ENCODE measurements around the gene PROK2. TPM values are rescaled to one million over a fixed set of nuclear protein-coding genes. Genes with fewer than 3 reads are reported as not detected.

The PROK2 gene
- polyA plus RNA-seq, 4 donors: 0.53 TPM; not detected in 3

DNA sequence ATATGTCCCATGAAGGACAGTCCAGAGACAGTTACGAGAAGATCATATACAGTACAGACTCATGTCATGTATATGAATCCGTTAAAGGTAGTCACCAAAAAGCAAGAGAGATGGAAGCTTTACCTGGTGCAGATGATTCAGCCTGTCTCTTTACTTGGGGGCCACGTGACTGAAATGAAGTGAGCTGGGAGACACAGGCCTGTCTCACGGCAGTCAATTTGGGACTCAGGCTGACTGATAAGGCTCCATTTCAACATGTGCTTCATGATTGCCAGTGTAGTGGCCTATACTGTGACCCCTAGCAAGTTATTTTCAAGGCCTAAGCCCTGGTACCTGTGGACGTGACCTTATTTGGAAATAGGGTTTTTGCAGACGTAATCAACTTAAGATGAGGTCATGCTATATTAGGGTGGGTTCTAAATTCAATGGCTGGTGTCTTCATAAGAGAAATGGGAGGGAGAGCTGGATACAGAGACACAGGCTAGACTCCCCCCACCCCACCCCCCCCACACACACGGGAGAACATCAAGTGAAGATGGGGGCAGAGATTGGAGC lies 3.0 kb upstream of the PROK2 start:
- no peak for DNase-seq (ENCODE audit: low read depth in 4 of 4, low spot score in 3 of 4)

DNA sequence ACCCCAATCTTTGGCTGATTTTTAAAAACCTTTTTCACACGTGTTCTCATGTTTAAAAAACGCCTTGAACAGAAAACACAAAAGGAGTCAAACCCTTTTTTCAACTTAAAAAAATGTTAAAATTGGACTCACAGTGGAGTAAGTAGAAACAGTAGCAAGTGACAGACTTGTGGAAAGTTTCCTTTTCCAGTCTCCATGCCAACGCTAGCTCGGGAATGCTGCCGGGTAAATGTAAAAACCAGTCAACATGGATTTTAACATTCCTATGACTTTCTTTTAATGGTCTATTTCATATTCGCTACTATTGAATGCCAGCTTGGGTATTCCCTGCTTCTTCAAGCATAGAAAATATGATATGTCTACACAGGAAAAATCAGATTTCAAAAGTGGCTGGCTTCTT lies 1.6 kb upstream of the PROK2 start:
- DNase-seq (ENCODE audit: low read depth in 4 of 4, low spot score in 3 of 4): no peak

DNA sequence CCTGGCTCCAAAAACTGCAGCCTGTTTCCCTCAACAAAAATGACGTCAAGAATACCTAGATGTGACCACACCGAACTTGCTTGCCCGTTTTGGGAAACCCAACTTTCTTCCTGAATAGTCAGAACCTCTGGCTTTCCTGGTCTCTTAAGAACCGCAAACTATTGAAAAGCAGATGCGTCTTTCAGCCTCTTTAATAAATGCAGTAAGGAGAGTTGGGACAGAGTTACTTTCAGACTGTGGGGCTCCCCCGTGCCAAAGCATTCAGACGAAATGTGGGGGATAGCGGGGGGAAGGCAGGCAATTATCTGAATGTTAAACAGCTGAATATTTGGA lies 1.2 kb upstream of the PROK2 start:
- no peak for DNase-seq (ENCODE audit: low read depth in 4 of 4, low spot score in 3 of 4)

DNA sequence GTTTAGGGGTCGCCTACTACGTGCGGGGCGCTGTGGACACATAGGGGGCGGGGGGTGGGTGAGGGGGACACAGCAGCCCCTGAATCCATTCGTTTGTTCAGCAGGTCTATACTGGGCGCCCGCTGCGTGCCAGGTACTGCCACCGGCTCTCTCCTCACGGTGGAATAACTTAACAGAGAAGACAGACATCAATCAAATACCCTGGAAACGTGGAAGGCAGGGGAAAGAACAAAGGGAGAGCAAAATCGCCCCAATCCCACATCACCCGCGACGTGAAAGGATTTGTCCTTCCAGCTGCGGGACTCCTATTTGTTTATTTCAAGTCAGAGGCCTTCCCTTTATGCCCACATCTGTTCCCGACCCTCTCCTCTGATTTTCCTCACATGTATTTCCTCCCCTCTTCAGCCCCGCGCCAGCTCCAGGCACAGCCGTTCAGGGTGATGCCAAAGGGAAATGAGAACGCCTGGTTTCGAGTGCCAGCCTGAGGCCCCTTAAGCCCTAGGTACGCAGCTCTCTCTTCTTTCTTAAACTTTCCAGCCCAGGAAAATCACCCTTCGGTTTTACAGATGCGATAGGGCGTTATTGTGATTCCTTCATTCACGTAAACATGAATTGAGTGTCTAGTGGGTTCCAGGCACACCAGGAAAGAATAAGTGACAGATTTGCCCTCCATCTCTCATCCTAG lies 726 bp upstream of the PROK2 start:
- DNase-seq (ENCODE audit: low read depth in 4 of 4, low spot score in 3 of 4): no peak

DNA sequence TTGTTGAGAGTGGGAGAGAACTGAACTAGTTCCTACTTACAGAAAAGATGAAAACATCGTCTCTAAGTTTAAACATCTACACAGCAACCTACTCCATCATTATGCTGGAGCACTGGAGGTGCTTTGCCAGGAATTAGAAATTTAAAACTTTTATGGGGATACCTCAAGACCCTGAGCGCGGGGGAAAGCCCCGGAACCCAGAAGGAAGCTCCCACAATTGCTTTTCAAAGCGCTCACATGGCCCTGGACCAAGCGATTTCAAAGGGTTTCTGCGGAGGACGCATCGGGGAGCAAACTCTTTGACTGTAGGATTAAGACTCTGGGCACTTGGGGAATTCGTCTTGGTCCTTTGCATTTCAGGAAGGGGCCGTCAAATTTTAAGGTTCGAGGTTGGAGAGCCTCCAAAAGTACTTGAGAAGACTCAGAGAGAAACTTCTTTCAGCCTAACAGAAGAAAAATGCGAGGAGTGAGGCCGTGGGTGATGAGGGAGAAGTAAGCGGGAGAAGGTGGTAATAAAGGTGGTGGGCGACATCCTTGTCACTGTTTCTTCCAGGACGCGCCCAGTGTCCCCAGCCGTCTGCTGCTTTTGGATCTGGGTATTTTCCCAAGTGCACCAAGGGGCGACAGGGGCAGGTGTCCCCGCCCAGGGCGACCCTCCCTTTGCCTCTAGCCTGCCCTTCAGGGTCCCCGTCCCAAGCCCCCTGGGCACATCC lies 591 bp downstream of the PROK2 start:
- no peak for DNase-seq (ENCODE audit: low read depth in 4 of 4, low spot score in 3 of 4)

DNA sequence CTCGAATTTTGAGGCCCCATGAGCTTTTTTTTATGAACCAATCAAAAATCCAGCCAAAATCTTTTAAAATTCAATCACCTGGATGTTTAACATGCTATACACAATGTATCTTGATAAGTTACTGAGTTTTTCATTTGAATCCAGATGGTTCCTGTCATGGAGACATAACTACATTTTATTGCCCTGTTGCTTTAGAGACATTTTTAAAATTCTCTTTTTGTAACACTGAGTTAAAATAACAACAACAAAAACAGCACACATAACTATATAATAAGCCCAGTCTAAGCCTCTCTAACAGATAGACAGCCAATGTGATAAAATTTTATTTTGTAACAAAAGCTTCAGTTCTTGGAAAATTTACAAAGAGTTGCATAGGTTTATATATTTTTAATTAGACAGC lies 1.8 kb downstream of the PROK2 start:
- DNase-seq (ENCODE audit: low read depth in 4 of 4, low spot score in 3 of 4): no peak

DNA sequence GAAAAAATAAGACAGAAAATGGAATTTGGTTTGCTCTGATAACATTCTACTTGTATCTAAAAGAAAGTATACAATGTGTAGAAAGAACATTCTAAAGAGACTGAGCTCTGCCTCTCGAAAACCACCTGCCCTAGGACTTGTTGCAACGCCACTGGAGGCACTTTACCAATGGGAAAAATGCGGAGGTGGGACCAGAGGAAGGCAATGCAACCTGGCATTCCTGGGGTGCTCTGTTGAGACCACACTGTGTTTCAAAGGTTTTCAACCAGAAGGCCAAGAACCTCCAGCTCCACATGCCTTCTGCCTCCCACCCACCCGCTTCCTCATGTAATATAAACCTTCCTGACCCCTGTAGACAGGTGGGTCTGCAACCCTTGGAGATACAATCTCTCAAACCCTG lies 4.5 kb downstream of the PROK2 start:
- DNase-seq (ENCODE audit: low read depth in 4 of 4, low spot score in 3 of 4): no peak

DNA sequence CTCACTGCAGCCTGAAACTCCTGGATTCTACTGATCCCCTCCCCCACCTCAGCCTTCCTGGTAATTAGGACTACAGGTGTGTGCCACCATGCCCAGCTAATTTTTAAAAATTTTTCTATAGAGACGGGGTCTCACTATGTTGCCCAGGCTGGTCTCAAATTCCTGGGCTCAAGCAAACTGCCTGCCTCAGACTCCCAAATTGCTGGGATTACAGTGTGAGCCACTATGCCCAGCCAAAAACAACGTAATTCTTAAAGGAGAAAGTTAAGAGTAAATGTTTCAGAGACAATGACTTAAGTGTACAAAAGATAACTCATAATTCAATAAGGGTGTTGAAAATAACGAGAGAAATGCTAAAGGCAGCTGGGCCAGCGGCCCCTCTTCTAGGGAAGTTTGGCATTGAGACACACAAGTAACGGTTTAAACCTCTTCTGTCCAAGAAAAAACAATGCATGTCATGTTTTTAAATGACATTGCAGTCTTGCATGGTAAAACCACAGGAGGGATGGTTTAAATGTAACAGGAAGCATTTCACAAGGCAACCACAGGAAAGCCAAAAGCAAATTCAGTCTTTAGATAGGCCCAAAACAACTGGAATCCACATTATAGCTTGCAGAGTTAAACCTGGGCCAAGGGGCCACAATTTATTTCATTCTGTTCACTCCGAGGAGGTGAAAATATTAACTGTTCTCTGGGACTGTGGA lies 5.1 kb downstream of the PROK2 start:
- no peak for DNase-seq (ENCODE audit: low read depth in 4 of 4, low spot score in 3 of 4)

DNA sequence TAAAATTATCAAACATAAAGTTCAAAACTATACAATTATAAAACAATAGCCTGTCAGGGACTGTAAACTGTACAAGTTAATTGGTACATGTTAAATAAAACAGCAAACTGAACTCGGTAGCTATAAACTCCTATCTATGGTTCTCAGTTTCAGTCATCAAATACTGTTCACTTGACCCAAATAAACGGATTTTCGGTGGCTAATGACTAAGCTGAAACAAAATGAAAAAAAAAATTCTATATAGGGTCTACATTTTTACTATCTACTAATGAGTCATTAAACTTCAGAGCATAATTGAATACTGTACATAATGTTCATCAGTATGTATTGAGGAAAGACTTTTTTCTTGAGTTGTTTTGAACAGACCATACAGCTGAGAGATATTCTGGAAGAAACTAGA lies 6.6 kb downstream of the PROK2 start:
- DNase-seq (ENCODE audit: low read depth in 4 of 4, low spot score in 3 of 4): no peak

DNA sequence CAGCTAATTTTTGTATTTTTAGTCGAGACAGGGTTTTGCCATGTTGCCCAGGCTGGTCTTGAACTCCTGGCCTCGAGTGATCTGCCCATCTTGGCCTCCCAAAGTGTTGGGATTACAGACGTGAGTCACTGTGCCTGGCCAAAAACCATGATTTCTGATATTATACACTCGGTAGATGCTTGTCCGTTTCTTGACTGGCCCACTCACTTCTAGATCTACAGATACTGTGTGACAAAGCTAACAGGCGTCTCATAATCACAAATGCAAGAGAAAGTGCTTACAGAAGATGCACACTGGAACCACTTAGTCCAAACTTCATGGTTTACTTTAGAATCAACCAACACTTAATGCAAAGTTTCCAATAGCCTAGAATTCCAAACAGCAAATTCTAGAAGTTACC lies 8.4 kb downstream of the PROK2 start:
- DNase-seq (ENCODE audit: low read depth in 4 of 4, low spot score in 3 of 4): no peak

DNA sequence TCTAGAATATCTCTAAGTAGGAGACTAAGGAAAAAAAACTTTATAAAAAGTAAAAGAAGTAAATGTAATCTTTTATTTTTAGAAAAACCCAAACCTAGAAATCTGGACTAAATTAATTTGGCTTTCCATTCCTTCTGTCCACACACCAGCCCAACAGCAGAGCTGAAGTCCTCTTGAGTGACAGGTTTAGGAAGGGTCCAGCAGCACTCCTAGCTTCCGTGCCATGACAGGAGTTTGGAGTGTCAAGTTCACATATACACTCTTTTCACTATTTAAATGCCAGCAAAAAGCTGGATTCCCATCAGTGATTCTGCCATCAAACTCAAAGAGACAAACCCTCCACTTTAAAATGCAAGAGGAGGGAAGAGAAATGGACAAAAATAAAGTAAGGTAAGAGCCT lies 13.1 kb downstream of the PROK2 start:
- no peak for DNase-seq (ENCODE audit: low read depth in 4 of 4, low spot score in 3 of 4)

DNA sequence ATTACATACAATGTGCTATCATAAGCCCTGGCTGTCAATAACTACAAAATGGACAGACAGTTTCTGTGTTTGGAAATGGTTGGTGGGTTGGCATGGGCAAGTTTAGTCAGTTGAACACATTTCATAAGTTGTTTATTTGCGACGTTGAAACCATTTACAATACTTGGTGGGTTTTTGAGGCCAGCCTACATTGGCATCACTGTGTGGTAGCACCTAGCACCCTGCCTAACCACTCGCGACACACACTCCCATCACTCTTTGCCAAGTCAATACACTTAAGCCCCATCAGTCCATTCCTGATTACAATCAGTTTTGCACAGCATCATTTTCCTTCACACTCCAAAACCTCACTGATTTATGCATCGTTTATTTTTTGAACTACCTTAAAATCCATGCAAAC lies 13.8 kb downstream of the PROK2 start:
- no peak for DNase-seq (ENCODE audit: low read depth in 4 of 4, low spot score in 3 of 4)

DNA sequence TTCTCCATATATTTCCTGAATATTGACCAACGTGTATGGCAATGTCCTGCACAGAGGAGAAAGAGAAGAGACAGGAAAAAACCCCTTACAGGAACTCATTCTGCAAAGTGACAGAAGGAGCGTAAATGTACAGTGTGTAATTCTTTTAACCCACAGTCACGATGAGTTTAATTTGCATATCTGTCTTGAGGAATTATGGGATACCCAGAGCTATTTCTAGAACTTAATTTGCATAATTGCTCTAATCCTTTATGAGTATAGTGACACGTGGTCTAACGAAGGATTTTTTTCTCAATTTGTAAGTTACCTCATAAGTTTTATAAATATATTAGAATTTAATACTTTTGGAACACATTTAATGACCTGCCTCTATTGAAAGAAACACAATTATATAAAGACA lies 21.5 kb downstream of the PROK2 start:
- DNase-seq (ENCODE audit: low read depth in 4 of 4, low spot score in 3 of 4): no peak

DNA sequence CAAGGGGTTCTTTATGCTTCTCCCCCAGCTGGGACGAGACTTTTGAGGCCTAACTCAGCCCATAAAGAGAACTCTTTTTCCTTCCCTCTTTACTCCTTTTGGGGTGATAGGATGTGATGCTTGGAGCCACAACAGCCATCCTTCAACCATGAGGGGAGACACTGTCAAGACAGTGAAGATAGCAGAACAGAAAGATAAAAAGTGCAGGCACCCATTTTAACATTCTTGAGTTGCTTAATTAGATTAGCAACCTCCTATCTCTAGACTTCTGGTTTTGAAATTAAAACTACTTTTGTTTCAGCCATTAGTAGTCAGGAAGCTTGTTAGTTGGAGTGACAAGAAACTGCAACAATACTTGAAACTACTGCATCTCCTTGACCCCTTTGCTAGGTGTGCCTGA lies 24.8 kb downstream of the PROK2 start:
- no peak for DNase-seq (ENCODE audit: low read depth in 4 of 4, low spot score in 3 of 4)

DNA sequence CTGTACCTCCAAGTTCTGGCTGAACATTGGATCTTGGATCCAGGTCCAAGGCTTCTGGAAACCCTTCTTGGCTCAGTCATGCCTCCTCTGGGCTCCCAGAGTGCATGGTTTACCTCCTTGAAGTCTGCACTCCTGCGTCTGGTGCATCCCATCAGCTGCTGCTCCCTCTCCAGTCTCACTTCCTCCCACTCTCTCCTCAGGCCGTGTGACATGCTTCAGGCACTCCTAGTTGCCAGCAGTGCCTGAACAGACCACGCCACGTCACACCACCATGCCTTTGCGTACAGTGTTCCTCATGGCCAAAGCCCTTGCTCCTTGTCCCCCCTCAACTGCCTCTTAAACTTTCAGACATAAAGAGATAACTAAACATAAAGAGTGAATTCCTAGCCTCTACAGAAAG lies 25.5 kb downstream of the PROK2 start:
- no peak for DNase-seq (ENCODE audit: low read depth in 4 of 4, low spot score in 3 of 4)

DNA sequence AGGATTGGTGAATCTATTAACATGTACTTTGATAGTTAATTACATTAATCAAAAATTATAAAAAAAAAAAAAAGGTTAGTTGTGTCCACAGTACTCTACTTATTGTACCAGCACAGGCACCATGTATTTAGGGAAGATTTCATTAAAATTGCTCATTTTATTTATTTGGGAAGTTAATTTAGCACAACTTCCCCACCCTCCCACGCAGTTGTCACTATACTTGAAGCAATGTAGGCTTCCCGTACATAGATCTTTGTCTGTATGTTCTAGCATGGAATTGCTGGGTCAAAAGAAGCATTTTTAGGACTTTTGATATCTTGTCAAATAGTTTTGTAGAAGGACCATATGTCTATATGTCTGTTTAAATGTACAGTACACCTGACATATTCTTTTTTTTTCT lies 26.9 kb downstream of the PROK2 start:
- no peak for DNase-seq (ENCODE audit: low read depth in 4 of 4, low spot score in 3 of 4)

DNA sequence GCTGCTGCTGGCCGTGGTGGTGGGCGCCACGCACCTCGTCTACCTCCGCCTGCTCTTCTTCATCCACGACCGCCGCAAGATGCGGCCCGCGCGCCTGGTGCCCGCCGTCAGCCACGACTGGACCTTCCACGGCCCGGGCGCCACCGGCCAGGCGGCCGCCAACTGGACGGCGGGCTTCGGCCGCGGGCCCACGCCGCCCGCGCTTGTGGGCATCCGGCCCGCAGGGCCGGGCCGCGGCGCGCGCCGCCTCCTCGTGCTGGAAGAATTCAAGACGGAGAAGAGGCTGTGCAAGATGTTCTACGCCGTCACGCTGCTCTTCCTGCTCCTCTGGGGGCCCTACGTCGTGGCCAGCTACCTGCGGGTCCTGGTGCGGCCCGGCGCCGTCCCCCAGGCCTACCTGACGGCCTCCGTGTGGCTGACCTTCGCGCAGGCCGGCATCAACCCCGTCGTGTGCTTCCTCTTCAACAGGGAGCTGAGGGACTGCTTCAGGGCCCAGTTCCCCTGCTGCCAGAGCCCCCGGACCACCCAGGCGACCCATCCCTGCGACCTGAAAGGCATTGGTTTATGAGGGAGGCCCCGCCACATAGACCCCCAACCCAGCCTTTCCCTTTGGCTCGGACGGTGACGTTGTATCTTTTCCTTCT lies 30.2 kb downstream of the PROK2 start:
- DNase-seq (ENCODE audit: low read depth in 4 of 4, low spot score in 3 of 4): no peak

DNA sequence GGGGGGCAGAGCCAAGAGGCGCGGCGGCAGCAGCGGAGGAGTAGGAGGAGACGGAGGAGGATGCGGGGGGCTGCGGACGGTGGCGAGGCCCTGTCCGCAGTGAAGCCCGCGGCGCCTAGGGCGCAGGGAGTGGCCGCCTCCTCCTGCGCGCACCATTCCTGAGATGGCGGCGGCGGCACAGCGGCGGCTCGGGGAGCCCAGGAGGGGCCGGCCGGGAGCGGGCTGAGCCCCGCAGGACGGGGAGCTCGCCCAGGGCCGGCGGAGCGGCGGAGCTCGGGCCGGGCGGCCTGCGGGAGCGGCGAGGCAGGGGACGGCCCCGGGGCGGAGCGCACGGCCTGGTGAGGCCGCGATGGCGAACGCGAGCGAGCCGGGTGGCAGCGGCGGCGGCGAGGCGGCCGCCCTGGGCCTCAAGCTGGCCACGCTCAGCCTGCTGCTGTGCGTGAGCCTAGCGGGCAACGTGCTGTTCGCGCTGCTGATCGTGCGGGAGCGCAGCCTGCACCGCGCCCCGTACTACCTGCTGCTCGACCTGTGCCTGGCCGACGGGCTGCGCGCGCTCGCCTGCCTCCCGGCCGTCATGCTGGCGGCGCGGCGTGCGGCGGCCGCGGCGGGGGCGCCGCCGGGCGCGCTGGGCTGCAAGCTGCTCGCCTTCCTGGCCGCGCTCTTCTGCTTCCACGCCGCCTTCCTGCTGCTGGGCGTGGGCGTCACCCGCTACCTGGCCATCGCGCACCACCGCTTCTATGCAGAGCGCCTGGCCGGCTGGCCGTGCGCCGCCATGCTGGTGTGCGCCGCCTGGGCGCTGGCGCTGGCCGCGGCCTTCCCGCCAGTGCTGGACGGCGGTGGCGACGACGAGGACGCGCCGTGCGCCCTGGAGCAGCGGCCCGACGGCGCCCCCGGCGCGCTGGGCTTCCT lies 31.0 kb downstream of the PROK2 start, which contains the start of gene GPR27:
Gene GPR27 (plus strand): TSS at position 155 of the 909 bp plus-strand sequence. CDS start 195 bp downstream, at position 350.
- peak in 1 of 4 donors; percentile 47 for DNase-seq (ENCODE audit: low read depth in 4 of 4, low spot score in 3 of 4)

DNA sequence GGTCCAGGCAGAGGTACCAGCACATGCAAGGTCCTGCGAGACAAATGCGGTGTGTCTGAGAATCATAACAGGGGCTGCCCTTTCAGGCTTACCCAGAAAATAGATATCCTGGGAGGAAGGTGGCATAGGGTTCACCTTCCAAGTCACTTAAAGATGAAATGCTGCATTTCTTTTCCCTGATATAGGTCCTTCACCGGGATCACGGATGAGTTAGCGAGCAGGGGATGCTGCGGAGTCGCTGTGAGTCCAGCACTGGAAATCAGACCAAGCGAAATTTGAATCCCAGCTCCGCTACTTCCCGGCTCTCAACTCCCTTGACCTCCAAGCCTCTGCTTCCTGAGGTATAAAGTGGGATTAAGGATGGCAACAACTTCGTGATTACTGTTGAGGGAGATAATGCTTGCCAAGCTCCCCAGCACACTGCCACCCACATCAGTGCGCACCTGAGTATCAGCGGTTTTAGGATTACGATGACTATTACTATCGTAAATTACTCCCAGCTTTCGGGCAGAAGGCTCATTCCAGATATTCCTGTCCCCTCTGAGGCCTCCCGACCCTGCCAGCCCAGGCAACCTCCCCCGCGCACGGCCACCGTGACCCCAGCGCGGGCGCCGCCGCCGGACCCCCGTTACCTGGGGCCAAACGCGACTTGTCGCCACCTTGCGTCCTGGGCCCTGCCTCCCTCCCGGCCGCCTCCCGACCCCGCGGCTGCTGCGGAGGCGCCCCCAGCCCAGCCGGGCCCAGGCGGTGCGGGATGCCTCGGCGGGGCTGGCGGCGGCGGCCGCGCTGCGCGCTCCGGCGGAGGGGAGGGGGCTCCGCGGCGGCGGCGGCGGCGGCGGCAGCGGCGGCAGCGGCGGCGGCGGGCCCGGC lies 31.9 kb downstream of the PROK2 start:
- no peak for DNase-seq (ENCODE audit: low read depth in 4 of 4, low spot score in 3 of 4)

Data from left renal pelvis (tissue), 4 donors.